BLaER1 (cell line): ENCODE measurements around the gene STXBP1.

Experiments used
- H3K27ac ChIP-seq: shearing (Covaris generic); formaldehyde crosslinking; 2 replicates; pipeline ENCODE4 v1.8.1; 2022
- H3K27me3 ChIP-seq: shearing (Covaris generic); formaldehyde crosslinking; 2 replicates; pipeline ENCODE4 v1.8.1; 2022
- H3K36me3 ChIP-seq: shearing (Covaris generic); formaldehyde crosslinking; 2 replicates; pipeline ENCODE4 v1.8.1; 2022
- H3K4me1 ChIP-seq: shearing (Covaris generic); formaldehyde crosslinking; 2 replicates; pipeline ENCODE4 v1.8.1; 2022
- H3K4me2 ChIP-seq: shearing (Covaris generic); formaldehyde crosslinking; 2 replicates; pipeline ENCODE4 v1.8.1; 2022
- H3K4me3 ChIP-seq: shearing (Covaris generic); formaldehyde crosslinking; 2 replicates; pipeline ENCODE4 v1.8.1; 2022
- H3K9ac ChIP-seq: shearing (Covaris generic); formaldehyde crosslinking; 2 replicates; pipeline ENCODE4 v1.8.1; 2022
- H3K9me3 ChIP-seq: shearing (Covaris generic); formaldehyde crosslinking; 2 replicates; pipeline ENCODE4 v1.8.1; 2022
- H4K20me1 ChIP-seq: shearing (Covaris generic); formaldehyde crosslinking; 2 replicates; pipeline ENCODE4 v1.8.1; 2022
- Cebpa-rat ChIP-seq: shearing (Covaris generic); IDR thresholded peaks from 2 replicates; pipeline ENCODE4 v1.8.1; 2022

The STXBP1 gene

DNA sequence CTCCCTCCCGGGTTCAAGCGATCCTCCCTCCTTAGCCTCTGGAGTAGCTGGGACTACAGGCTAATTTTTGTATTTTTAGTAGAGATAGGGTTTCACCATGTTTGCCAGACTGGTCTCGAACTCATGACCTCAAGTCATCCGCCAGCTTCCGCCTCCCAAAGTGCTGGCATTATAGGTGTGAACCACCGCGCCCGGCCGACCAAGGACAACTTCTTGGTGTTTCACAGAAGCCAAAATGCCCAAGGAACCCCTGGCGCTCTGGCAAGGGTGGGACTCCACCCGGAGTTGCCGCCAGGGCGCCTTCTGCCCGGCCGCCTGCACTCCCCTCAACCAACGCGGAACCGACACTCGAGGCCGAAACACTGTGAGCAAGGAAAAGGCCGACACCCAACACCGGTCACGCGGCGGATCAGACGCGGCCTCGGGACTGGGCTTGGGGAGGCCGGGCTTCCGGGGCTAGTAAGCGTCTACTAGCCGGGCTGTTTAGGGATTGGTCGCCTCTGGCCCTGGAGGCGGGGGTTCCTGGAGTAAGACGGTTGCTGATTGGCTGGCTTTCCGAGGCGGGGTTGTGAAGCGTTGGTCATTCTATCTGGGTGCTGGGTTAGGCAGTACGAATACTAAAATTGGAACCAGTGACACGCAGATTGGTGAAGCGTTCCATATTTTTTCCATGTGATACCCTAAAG, 87.1 kb downstream of the STXBP1 start:
- Histone ChIP-seq H3K9me3 (peaks cover 5% of the 10 kb centered on the region; the same call in 1 of the 2 replicates), H3K27ac (no peak overlapping the region), H3K4me3 (no peak overlapping the region), H3K36me3 (peaks cover 6% of the 10 kb centered on the region; the same call in 1 of the 2 replicates), H4K20me1 (no peaks in the 10 kb centered on the region), H3K9ac (no peak overlapping the region), H3K27me3 (peaks cover 8% of the 10 kb centered on the region; the same call in 1 of the 2 replicates), H3K4me1 (no peaks in the 10 kb centered on the region), H3K4me2 (peak overlapping the region; percentile 18; the same call in 1 of the 2 replicates)
- TF ChIP-seq Cebpa-rat: no peak

DNA sequence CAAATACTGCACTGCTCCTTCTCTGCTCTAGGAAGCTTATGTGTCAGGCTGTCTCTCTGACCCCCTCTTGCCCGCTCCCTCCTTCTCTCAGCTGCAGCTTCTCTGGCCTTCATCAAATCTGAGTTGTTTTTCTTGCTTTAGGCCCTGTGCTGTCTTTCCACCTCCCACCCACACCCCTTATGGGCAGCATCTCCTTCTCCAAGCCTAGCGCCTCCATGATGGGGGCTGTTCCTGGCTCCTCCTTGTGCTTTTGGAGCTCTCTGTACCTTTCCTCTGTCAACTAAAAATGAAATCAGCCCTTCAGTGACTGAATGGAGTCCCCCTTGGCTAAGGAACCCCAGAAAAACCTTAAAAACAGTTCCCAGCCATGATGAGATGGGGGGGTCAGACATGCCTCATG, 88.1 kb downstream of the STXBP1 start:
- no peak overlapping the region for H3K4me2 ChIP-seq

DNA sequence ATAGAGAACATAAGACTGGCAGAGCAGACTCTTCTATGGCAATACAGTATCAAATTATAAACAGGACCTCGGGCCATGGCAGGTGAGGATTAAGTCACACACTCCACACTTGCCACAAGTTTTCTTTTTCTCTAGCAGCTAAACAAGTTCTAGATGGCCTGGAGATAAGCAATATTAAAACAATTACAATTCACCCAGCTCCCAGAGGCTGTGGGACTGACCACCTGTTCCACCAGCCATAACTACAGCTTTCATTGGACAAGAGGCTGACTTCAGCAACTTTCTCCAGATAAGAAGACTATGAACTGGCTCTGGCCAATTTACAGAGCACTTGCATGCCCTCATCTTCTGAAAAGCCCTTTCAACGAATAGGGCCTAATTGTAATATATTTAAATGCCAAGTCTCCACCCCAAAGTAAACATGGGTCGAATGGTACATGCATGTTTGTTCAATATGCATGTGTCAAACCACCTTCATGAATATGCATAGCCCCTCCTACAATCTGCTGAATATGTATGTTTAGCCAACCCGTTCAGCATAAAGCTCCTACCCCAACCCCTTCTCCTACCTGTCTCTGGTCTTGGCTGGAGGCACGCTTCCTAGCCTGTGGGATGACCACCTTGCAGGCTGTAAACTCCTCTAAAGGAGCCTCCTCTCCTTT, 88.6 kb downstream of the STXBP1 start:
- no peaks in the 10 kb centered on the region for H3K4me1 ChIP-seq
- TF ChIP-seq Cebpa-rat: no peak
- peaks cover 5% of the 10 kb centered on the region; the same call in 1 of the 2 replicates for H3K9me3 ChIP-seq
- H3K4me2 ChIP-seq: no peak overlapping the region
- H3K36me3 ChIP-seq: no peaks in the 10 kb centered on the region
- H4K20me1 ChIP-seq: no peaks in the 10 kb centered on the region
- no peak overlapping the region for H3K27ac ChIP-seq
- H3K4me3 ChIP-seq: no peak overlapping the region
- peaks cover 8% of the 10 kb centered on the region; the same call in 1 of the 2 replicates for H3K27me3 ChIP-seq
- H3K9ac ChIP-seq: no peak overlapping the region

More for the DNA sequence above, 88.1 kb downstream of the STXBP1 start:
- no peaks in the 10 kb centered on the region for H4K20me1 ChIP-seq
- TF ChIP-seq Cebpa-rat: no peak
- no peaks in the 10 kb centered on the region for H3K36me3 ChIP-seq
- peaks cover 8% of the 10 kb centered on the region; the same call in 1 of the 2 replicates for H3K27me3 ChIP-seq
- H3K4me3 ChIP-seq: no peak overlapping the region
- H3K4me1 ChIP-seq: no peaks in the 10 kb centered on the region
- H3K9ac ChIP-seq: no peak overlapping the region
- H3K9me3 ChIP-seq: peaks cover 5% of the 10 kb centered on the region; the same call in 1 of the 2 replicates
- no peak overlapping the region for H3K27ac ChIP-seq

DNA sequence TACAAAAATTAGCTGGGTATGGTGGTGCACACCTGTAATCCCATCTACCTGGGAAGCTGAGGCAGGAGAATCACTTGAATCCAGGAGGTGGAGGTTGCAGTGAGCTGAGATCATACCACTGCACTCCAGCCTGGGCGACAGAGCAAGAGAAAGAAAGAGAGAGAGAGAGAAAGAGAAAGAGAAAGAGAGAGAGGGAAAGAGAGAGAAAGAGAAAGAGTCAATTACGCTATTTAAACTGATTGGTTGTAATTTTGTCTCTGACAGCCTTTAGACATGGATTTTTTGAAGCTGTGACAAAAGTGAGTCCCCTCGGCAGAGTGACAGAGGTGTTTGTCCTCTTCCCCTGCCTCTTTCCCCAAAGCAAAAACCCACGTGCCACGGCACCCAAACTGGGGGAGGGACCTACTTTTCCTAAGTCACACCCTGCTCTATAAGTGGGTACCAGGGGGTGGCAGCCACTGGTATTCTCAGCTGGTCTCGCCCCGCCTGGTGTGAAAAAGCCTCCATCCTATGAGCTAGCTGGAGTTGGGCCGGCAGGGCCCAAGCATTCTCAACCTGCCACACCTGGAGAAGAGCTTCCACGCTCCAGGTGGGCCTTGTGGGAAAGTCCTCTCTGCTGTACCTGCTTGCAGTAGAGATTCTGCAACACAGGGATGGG, 91.3 kb downstream of the STXBP1 start:
- Histone ChIP-seq H4K20me1 (no peaks in the 10 kb centered on the region), H3K9me3 (peaks cover 5% of the 10 kb centered on the region; the same call in 1 of the 2 replicates), H3K27ac (no peak overlapping the region), H3K9ac (no peak overlapping the region), H3K27me3 (peaks cover 8% of the 10 kb centered on the region; the same call in 1 of the 2 replicates), H3K4me3 (no peak overlapping the region), H3K4me1 (peaks cover 14% of the 10 kb centered on the region), H3K4me2 (no peak overlapping the region), H3K36me3 (no peaks in the 10 kb centered on the region)
- TF ChIP-seq Cebpa-rat: no peak

DNA sequence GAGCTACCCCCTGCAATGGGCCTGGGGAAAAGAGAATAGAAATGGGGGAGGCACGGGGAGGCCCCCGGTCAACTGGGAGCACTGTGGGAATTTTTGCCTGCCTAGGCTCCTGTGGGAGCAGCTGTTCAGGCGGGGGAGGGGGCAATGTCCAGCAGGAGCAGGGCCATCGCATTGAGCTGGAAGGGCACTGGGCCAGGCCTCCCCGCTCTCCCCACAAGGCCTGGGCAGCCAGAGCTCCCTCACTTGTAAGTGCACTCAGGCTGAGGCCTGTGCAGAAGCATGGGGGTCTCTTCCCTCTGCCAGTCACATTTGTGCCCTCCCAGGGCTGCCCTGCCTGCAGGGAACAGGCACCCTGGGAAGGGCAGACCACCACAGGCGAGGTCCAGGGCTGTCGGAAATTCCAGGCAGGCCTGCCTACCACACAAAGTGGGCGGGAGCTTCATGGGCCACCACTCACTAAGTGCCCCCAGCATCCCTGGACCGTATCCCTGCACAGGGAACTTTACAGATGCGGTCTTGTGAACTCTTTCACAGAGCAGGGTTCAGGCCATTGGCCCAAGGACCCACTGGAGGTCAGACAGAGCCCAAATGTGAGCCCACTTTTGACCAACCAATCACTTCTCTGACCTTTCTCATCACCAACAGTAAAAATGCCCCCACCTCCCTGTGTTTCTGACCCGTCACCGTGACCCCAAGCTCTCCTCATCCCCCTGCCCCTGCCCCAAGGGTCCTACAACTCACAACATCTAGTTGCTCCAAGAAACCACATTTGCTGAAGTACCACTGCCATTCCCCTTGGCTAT, 93.7 kb downstream of the STXBP1 start:
- no peak overlapping the region for H3K4me2 ChIP-seq

DNA sequence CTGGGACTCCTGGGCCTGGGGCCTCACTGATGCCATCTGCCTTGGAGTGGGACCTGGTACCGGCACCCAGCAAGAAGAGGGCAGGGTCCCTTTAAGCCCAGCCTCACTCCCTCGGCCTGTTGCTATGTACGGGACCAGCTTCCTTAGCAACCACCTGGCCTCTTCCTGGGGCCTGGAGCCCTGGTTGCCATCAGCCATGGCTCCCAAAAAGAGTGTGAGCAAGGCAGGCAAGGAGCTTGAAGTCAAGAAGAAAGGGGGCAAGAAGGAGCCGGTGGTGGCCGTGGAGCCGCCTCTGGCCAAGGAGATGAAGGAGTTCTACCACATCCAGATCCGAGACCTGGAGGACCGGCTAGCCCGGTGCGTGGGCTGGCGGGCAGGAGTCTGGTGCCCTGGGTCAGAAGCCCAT, 94.8 kb downstream of the STXBP1 start, which contains the start of gene CFAP157:
Gene CFAP157 (plus strand): TSS at position 153 of the 406 bp plus-strand sequence. CDS start 44 bp downstream, at position 197.
- TF ChIP-seq Cebpa-rat: no peak
- H3K9ac ChIP-seq: no peak within 1 kb of the TSS
- no peak within 1 kb of the TSS for H3K4me3 ChIP-seq
- H3K9me3 ChIP-seq: no peaks in the 10 kb centered on the region
- peaks cover 23% of the 10 kb centered on the region for H4K20me1 ChIP-seq
- H3K4me1 ChIP-seq: peaks cover 32% of the 10 kb centered on the region
- no peaks in the 10 kb centered on the region for H3K36me3 ChIP-seq
- peak within 1 kb of the TSS; percentile 32 for H3K4me2 ChIP-seq
- H3K27me3 ChIP-seq: no peaks in the 10 kb centered on the region
- no peak within 1 kb of the TSS for H3K27ac ChIP-seq

More for the DNA sequence above, 93.7 kb downstream of the STXBP1 start:
- H3K9me3 ChIP-seq: no peaks in the 10 kb centered on the region
- no peaks in the 10 kb centered on the region for H3K27me3 ChIP-seq
- peaks cover 12% of the 10 kb centered on the region for H4K20me1 ChIP-seq
- H3K9ac ChIP-seq: no peak overlapping the region
- H3K4me3 ChIP-seq: no peak overlapping the region
- H3K36me3 ChIP-seq: no peaks in the 10 kb centered on the region
- peaks cover 22% of the 10 kb centered on the region for H3K4me1 ChIP-seq
- no peak overlapping the region for H3K27ac ChIP-seq
- no peak for TF ChIP-seq Cebpa-rat

DNA sequence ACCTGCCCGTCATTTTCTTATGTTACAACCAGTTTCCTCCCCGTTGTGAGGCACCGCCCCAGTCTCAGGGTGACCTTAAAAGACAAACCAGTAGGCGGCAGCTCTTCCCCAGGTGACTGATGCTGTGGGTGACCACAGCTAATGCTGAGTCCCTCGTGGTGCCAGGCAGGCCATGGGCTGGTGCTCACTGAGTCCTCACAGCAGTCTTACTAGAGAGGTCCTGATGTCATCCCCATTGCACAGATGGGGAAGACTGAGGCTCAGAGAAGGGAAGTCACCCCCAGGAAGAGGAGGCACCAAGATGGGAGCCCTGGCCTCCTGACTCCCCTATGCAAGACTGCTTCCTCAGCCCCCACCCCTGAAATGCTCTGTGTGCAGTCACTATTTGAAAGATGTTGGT, 95.7 kb downstream of the STXBP1 start:
- H3K27me3 ChIP-seq: no peaks in the 10 kb centered on the region
- H3K4me2 ChIP-seq: peak overlapping the region; percentile 32
- H3K36me3 ChIP-seq: no peaks in the 10 kb centered on the region
- no peaks in the 10 kb centered on the region for H3K9me3 ChIP-seq
- peaks cover 32% of the 10 kb centered on the region for H4K20me1 ChIP-seq
- TF ChIP-seq Cebpa-rat: no peak
- no peak overlapping the region for H3K4me3 ChIP-seq
- H3K4me1 ChIP-seq: peaks cover 42% of the 10 kb centered on the region
- no peak overlapping the region for H3K27ac ChIP-seq
- H3K9ac ChIP-seq: no peak overlapping the region

DNA sequence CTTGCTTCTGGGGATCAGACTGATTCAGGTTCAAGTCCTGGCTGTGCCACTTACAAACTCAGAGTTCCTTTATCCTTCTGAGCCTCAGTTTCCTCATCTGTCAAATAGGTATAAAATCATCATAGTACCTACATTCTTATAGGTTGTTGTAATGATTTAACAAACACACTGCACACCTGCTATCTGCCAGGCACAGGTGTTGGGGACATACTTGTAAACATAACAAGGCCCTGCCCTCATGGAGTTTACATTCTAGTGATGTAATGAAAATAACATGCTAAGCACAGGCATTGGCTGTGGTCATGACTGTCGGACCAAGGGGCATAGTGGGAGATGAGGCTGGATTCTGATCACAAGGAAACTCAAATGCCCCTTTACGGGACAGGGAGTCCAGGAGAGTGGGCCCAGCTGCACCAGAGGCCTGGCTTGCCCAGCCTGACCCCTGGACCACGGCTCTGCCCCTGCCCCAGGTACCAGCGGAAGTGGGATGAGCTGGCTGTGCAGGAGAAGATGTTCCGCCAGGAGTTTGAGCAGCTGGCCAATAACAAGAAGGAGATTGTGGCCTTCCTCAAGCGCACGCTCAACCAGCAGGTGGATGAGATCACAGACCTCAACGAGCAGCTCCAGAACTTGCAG, 97.0 kb downstream of the STXBP1 start:
- Histone ChIP-seq H3K27me3 (no peaks in the 10 kb centered on the region), H3K9ac (no peak overlapping the region), H3K4me1 (peaks cover 46% of the 10 kb centered on the region), H3K4me2 (no peak overlapping the region), H3K4me3 (no peak overlapping the region), H3K9me3 (no peaks in the 10 kb centered on the region), H4K20me1 (peaks cover 45% of the 10 kb centered on the region), H3K36me3 (no peaks in the 10 kb centered on the region), H3K27ac (no peak overlapping the region)
- no peak for TF ChIP-seq Cebpa-rat
